Thyroid gland (tissue), 4 donors: Measurements from ENCODE around the gene NPW. TPM values are rescaled to one million over a fixed set of nuclear protein-coding genes. Genes with fewer than 3 reads are reported as not detected.

ENCODE experiments used
- DNase-seq, 2 donors: peaks; one replicate each; pipeline ENCODE4 v3.0.0-alpha.2; 2019
- H3K27ac ChIP-seq, 3 donors: fragments of 200-600 bp; sonication (generic); 1 replicate in 2 of 3; 2 replicates in 1 of 3; pipeline ENCODE4 v1.5.1; 2016 to 2019; ENCODE audit warnings: mild to moderate bottlenecking in 1 of 3, moderate library complexity in 1 of 3
- H3K27me3 ChIP-seq: fragments of 200-600 bp; sonication (generic); one replicate; pipeline ENCODE4 v1.5.1; 2019
- H3K36me3 ChIP-seq, 2 donors: fragments of 200-600 bp; sonication (generic); one replicate each; pipeline ENCODE4 v1.5.1; 2016 to 2019
- H3K4me1 ChIP-seq, 2 donors: fragments of 200-600 bp; sonication (generic); one replicate each; pipeline ENCODE4 v1.5.1; 2017 to 2019
- H3K4me3 ChIP-seq, 3 donors: fragments of 200-600 bp; sonication (generic); replicated peaks in 1 of 3; 1 replicate in 2 of 3; 2 replicates in 1 of 3; pipeline ENCODE4 v1.5.1; 2016; ENCODE audit warnings: mild to moderate bottlenecking in 1 of 3
- H3K9me3 ChIP-seq: fragments of 200-600 bp; sonication (generic); one replicate; pipeline ENCODE4 v1.5.1; 2017
- CTCF ChIP-seq, 6 experiments: fragments of 200-600 bp in 3 of 6; fragments of 450-650 bp in 3 of 6; sonication (generic) in 3 of 6; IDR thresholded peaks; one replicate each; pipeline ENCODE4 v1.5.1; 2016 to 2019; ENCODE audit warnings: antibody characterized with exemption in 6 of 6, mild to moderate bottlenecking in 2 of 6, inconsistent platforms in 1 of 6, moderate library complexity in 1 of 6
- POLR2A ChIP-seq, 2 donors: fragments of 450-650 bp; IDR thresholded peaks; one replicate each; pipeline ENCODE4 v1.6.1; 2017; ENCODE audit warnings: antibody characterized with exemption in 2 of 2, mild to moderate bottlenecking in 2 of 2, moderate library complexity in 1 of 2
- WGBS, 2 donors: methylation state at CpG; one replicate each; pipeline ENCODE4 v1.1.5; 2017; 5-methylcytosine and 5-hydroxymethylcytosine counted together
- intact Hi-C: fragments of 100-400 bp; cut with DNase I; formaldehyde crosslinking; loops from one replicate; pipeline ENCODE4 v1.15.1; 2023
- total RNA-seq, 4 donors: library from RNA; depleted of rRNA; stranded (reverse); fragments of >200 nt; gene quantifications; one replicate each; pipeline ENCODE4 v1.2.3, GENCODE V29; 2016

The NPW gene
- total RNA-seq, 4 donors from 2014 or later, result 0.54 to 0.63 TPM; not detected in 2

- Histone ChIP-seq H3K4me3 (peak within 1 kb of the TSS in 2 of 3 donors; percentile 51 to 65), H3K4me1 (peaks cover 11 to 40% of the 10 kb centered on the region in 2 donors), H3K27me3 (no peaks in the 10 kb centered on the region), H3K27ac (peak within 1 kb of the TSS in 2 of 3 donors; percentile 50 to 61), H3K9me3 (no peaks in the 10 kb centered on the region), H3K36me3 (no peaks in the 10 kb centered on the region)
- intact Hi-C loops, result loop anchor here (2.0 kb wide), 1 partner anchor 18 kb away; no protein-coding TSS in a partner anchor
- peak; percentile 46 for DNase-seq
- WGBS, 2 donors, result 24% methylated on average over 18 of the region's 59 CpGs; no CpG with 5 or more reads in 1 of the 2 donors
- no peak for TF ChIP-seq CTCF (IDR thresholded peaks at IDR 0.05)
- TF ChIP-seq POLR2A (IDR thresholded peaks at IDR 0.05), result peak in 1 of 2 donors; percentile 42
These were observed 7.0 kb downstream of the NPW start, which contains the start of gene NHERF2 for GRCh38 chr16:2026461-2027023. Gene NHERF2 (plus strand): TSS chr16:2026902. CDS start chr16:2027006, 104 bp downstream.

GRCh38 chr16:2027024-2028010 is 7.7 kb downstream of the NPW start:
- Histone ChIP-seq H3K9me3 (no peaks in the 10 kb centered on the region), H3K27ac (peak overlapping the region in 2 of 3 donors; percentile 4 to 61), H3K4me1 (peaks cover 11 to 43% of the 10 kb centered on the region in 2 donors), H3K4me3 (peak overlapping the region in 2 of 3 donors; percentile 51 to 65), H3K27me3 (no peaks in the 10 kb centered on the region), H3K36me3 (no peaks in the 10 kb centered on the region)
- whole genome bisulfite sequencing, 2 donors, result 18 to 34% methylated on average over 9 to 12 of the region's 76 CpGs
- TF ChIP-seq CTCF (IDR thresholded peaks at IDR 0.05) (no peak), POLR2A (IDR thresholded peaks at IDR 0.05) (no peak)
- intact Hi-C loops, result loop anchor here (2.0 kb wide), 1 partner anchor 17 kb away; no protein-coding TSS in a partner anchor
- DNase-seq, result peak in 1 of 2 donors; percentile 34

- Histone ChIP-seq H3K36me3 (no peaks in the 10 kb centered on the region), H3K4me1 (peaks cover 5 to 39% of the 10 kb centered on the region in 2 donors), H3K27ac (peak overlapping the region in 1 of 3 donors; percentile 4), H3K4me3 (peak overlapping the region in 1 of 3 donors; percentile 65), H3K27me3 (no peaks in the 10 kb centered on the region), H3K9me3 (no peaks in the 10 kb centered on the region)
- no peak for TF ChIP-seq POLR2A (IDR thresholded peaks at IDR 0.05)
- no peak for TF ChIP-seq CTCF (IDR thresholded peaks at IDR 0.05)
- 81 to 100% methylated on average over 1 to 2 of the region's 3 CpGs for WGBS, 2 donors
- intact Hi-C loops, result no loop called here
- DNase-seq, result no peak
These were observed 8.6 kb downstream of the NPW start for GRCh38 chr16:2028146-2028545.

- Histone ChIP-seq H3K4me1 (peaks cover 5 to 36% of the 10 kb centered on the region in 2 donors), H3K4me3 (peak overlapping the region in 1 of 3 donors; percentile 6), H3K36me3 (no peaks in the 10 kb centered on the region), H3K9me3 (no peaks in the 10 kb centered on the region), H3K27me3 (no peaks in the 10 kb centered on the region), H3K27ac (no peak overlapping the region)
- 76 to 83% methylated on average over 10 to 17 of the region's 18 CpGs for WGBS, 2 donors
- DNase-seq, result no peak
- no peak for TF ChIP-seq CTCF (IDR thresholded peaks at IDR 0.05)
- TF ChIP-seq POLR2A (IDR thresholded peaks at IDR 0.05), result no peak
- intact Hi-C loops, result no loop called here
These were observed 9.1 kb downstream of the NPW start for GRCh38 chr16:2028620-2029220.
